MM.1S (cell line): ENCODE measurements around the gene EZH1.

Experiments used
- DNase-seq: peaks from one replicate; pipeline ENCODE4 v3.0.0-alpha.2; 2015
- H2AFZ ChIP-seq: fragments of 300-600 bp; sonication (generic); 2 replicates; pipeline ENCODE4 v1.6.0; 2016; ENCODE audit warnings: antibody characterized with exemption, low read length
- H3F3A ChIP-seq: fragments of 300-600 bp; sonication (generic); 2 replicates; pipeline ENCODE4 v1.6.1; 2016; ENCODE audit warnings: mild to moderate bottlenecking, antibody characterized with exemption, low read length, moderate library complexity, mixed read lengths; ENCODE audit not compliant: insufficient read depth
- H3K27ac ChIP-seq: fragments of 300-600 bp; sonication (generic); 2 replicates; pipeline ENCODE4 v1.5.1; 2016; ENCODE audit warnings: mild to moderate bottlenecking, low read length
- H3K27me3 ChIP-seq: fragments of 300-600 bp; sonication (generic); replicated peaks from 2 replicates; pipeline ENCODE4 v1.6.0; 2016; ENCODE audit warnings: low read length; ENCODE audit not compliant: insufficient read depth
- H3K36me3 ChIP-seq: fragments of 300-600 bp; sonication (generic); replicated peaks from 2 replicates; pipeline ENCODE4 v1.6.1; 2016; ENCODE audit warnings: mild to moderate bottlenecking, low read length, mixed read lengths; ENCODE audit not compliant: insufficient read depth
- H3K4me1 ChIP-seq: fragments of 300-600 bp; sonication (generic); 2 replicates; pipeline ENCODE4 v1.6.1; 2016; ENCODE audit warnings: low read length, mixed read lengths
- H3K4me2 ChIP-seq: fragments of 300-600 bp; sonication (generic); 2 replicates; pipeline ENCODE4 v1.6.0; 2016; ENCODE audit warnings: low read depth, low read length
- H3K4me3 ChIP-seq: fragments of 300-600 bp; sonication (generic); 2 replicates; pipeline ENCODE4 v1.5.1; 2016; ENCODE audit warnings: low read length, mixed read lengths
- H3K79me2 ChIP-seq: fragments of 300-600 bp; sonication (generic); 2 replicates; pipeline ENCODE4 v1.6.1; 2016; ENCODE audit warnings: mixed run types, low read length, mixed read lengths
- H3K9ac ChIP-seq: fragments of 300-600 bp; sonication (generic); 2 replicates; pipeline ENCODE4 v1.6.1; 2016; ENCODE audit warnings: low read length, mixed read lengths
- H3K9me2 ChIP-seq: fragments of 300-600 bp; sonication (generic); replicated peaks from 2 replicates; pipeline ENCODE4 v1.6.1; 2016; ENCODE audit warnings: mild to moderate bottlenecking, low read length, mixed read lengths; ENCODE audit not compliant: insufficient read depth
- H3K9me3 ChIP-seq: fragments of 300-600 bp; sonication (generic); replicated peaks from 2 replicates; pipeline ENCODE4 v1.6.1; 2016; ENCODE audit warnings: mild to moderate bottlenecking, low read length, mixed read lengths; ENCODE audit not compliant: insufficient read depth
- H4K20me1 ChIP-seq: fragments of 300-600 bp; sonication (generic); 2 replicates; pipeline ENCODE4 v1.6.1; 2016; ENCODE audit warnings: mild to moderate bottlenecking, low read length, moderate library complexity, mixed read lengths; ENCODE audit not compliant: insufficient read depth
- EZH2 ChIP-seq: fragments of 300-600 bp; sonication (generic); optimal IDR thresholded peaks from 2 replicates; pipeline ENCODE3; 2017; ENCODE audit warnings: low read depth, mild to moderate bottlenecking, antibody characterized with exemption, low read length, mixed read lengths
- EZH2phosphoT487 ChIP-seq: fragments of 300-600 bp; sonication (generic); IDR thresholded peaks from 2 replicates; pipeline ENCODE4 v1.6.1; 2018; ENCODE audit warnings: antibody characterized with exemption, low read length
- TF ChIP-seq, protein P1 (sequence below): fragments of 300-600 bp; sonication (generic); IDR thresholded peaks from 2 replicates; pipeline ENCODE4 v1.5.1; 2016; ENCODE audit warnings: antibody characterized with exemption, low read length, mixed read lengths

Gene EZH1

DNA sequence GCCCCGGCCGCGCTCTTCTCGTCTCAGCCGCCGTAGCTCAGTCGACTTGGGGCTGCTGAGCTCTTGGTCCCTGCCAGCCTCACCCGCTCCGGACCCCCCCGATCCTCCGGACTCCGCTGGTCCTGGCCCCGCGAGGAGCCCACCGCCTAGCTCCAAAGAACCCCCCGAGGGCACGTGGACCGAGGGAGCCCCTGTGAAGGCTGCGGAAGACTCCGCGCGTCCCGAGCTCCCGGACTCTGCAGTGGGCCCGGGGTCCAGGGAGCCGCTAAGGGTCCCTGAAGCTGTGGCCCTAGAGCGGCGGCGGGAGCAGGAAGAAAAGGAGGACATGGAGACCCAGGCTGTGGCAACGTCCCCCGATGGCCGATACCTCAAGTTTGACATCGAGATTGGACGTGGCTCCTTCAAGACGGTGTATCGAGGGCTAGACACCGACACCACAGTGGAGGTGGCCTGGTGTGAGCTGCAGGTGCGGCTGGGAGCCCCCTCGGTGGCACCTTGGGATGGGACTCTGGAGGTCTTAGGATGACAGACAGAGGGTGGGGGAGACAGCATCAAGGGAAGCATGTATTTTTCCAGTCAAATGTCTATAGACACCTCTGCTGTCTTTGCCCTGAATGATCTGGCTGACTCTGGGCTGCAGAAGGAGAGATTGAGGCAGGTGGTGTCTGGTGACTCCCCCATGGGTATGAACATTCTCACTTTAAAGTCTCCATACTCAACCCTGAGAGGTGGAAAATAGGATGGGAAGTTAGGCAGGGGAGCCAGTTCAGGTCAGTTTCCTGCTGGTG lies 36.2 kb upstream of the EZH1 start:
- Histone ChIP-seq H3K27me3 (peaks cover 54% of the 10 kb centered on the region), H2AFZ (no peak overlapping the region), H3K79me2 (no peaks in the 10 kb centered on the region), H3K9me3 (no peaks in the 10 kb centered on the region), H3K4me3 (no peak overlapping the region), H3F3A (no peaks in the 10 kb centered on the region), H3K36me3 (no peaks in the 10 kb centered on the region), H4K20me1 (no peaks in the 10 kb centered on the region), H3K4me1 (peaks cover under 1% of the 10 kb centered on the region; the same call in 1 of the 2 replicates), H3K4me2 (no peak overlapping the region), H3K27ac (no peak overlapping the region), H3K9me2 (no peaks in the 10 kb centered on the region), H3K9ac (no peak overlapping the region)
- TF ChIP-seq, protein P1, sequence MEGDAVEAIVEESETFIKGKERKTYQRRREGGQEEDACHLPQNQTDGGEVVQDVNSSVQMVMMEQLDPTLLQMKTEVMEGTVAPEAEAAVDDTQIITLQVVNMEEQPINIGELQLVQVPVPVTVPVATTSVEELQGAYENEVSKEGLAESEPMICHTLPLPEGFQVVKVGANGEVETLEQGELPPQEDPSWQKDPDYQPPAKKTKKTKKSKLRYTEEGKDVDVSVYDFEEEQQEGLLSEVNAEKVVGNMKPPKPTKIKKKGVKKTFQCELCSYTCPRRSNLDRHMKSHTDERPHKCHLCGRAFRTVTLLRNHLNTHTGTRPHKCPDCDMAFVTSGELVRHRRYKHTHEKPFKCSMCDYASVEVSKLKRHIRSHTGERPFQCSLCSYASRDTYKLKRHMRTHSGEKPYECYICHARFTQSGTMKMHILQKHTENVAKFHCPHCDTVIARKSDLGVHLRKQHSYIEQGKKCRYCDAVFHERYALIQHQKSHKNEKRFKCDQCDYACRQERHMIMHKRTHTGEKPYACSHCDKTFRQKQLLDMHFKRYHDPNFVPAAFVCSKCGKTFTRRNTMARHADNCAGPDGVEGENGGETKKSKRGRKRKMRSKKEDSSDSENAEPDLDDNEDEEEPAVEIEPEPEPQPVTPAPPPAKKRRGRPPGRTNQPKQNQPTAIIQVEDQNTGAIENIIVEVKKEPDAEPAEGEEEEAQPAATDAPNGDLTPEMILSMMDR = no peak
- TF ChIP-seq EZH2 (no peak), EZH2phosphoT487 (no peak)
- no peak for DNase-seq

DNA sequence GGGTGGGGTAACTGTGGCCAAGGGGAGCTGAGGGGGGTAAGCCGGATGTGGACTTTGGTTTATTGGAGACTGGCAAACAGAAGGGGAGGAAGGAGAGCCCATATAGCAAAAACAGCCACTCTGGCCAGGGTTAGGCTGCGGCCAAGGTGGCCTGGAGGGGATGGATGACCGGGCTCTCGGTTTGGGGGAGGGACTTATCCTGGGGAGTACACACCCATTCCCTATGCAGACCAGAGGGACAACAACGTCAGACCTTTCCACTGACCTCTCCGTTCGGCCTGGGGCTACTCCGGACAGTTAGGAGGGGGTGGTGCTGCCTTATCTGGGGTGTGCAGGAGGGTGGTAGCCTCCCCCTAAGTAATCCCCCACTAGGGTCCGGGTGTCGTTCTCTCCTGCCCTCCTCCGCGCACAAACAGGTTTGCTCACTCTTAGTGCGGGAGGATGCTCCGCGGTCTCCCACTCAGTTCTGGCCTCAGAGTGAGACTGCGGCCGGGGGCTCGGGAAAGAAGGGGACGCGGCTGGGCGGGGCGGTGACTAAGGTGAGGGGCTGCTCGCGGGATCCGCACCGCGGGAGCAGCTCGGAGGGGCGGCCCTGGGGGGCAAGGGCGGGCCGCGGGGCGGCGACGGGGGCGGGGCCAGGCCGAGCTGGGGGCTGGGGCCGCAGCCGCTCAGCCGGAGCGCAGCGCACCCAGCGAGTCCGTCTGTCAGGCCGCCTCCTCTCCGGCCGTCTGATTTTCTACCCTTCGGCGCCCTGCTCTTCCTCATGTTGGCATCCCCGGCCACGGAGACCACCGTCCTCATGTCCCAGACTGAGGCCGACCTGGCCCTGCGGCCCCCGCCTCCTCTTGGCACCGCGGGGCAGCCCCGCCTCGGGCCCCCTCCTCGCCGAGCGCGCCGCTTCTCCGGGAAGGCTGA lies 35.4 kb upstream of the EZH1 start, which contains the start of gene WNK4:
WNK4 (plus strand) TSS at position 675 of the 915 bp plus-strand sequence; CDS start at position 764, 89 bp downstream.
- no peaks in the 10 kb centered on the region for H3F3A ChIP-seq
- peaks cover 45% of the 10 kb centered on the region for H3K27me3 ChIP-seq
- TF ChIP-seq, protein P1 = no peak
- TF ChIP-seq EZH2 (no peak), EZH2phosphoT487 (no peak)
- H4K20me1 ChIP-seq = no peaks in the 10 kb centered on the region
- H3K27ac ChIP-seq = no peak within 1 kb of the TSS
- H3K4me2 ChIP-seq = no peak within 1 kb of the TSS
- no peak within 1 kb of the TSS for H3K9ac ChIP-seq
- H3K79me2 ChIP-seq = no peaks in the 10 kb centered on the region
- peaks cover 9% of the 10 kb centered on the region for H3K4me1 ChIP-seq
- H3K4me3 ChIP-seq = no peak within 1 kb of the TSS
- H2AFZ ChIP-seq = no peak within 1 kb of the TSS
- no peaks in the 10 kb centered on the region for H3K36me3 ChIP-seq
- H3K9me3 ChIP-seq = no peaks in the 10 kb centered on the region
- no peaks in the 10 kb centered on the region for H3K9me2 ChIP-seq
- DNase-seq = no peak

DNA sequence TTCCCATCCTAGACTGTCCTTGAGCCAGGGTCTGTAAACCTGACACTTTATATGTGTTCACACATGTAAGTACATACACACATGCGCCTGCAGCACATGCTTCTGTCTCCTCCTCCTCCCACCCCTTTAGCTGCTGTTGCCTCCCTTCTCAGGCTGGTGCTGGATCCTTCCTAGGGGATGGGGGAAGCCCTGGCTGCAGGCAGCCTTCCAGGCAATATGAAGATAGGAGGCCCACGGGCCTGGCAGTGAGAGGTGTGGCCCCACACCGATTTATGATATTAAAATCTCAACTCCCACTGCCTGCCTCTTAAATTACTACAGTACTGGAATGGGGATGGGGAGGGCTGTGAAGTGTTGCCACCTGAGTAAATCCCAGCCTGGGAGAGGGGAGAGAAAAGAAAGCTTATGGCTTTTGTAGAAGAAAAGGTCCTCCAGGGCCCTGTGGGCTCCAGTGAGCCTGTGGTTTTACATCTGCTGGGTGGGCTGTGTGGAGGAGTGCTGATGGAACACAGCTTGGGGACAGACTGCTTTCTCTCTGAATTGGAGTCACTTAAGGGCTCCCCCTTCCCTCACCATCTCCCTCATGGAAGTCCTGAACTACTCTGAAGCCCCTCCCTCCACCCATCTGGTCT lies 34.6 kb upstream of the EZH1 start:
- no peak overlapping the region for H3K27ac ChIP-seq
- peaks cover 5% of the 10 kb centered on the region for H3K79me2 ChIP-seq
- H3K9me2 ChIP-seq = no peaks in the 10 kb centered on the region
- H2AFZ ChIP-seq = no peak overlapping the region
- no peaks in the 10 kb centered on the region for H4K20me1 ChIP-seq
- H3K27me3 ChIP-seq = peaks cover 38% of the 10 kb centered on the region
- TF ChIP-seq EZH2phosphoT487 (no peak), EZH2 (no peak)
- TF ChIP-seq, protein P1 = no peak
- H3K9ac ChIP-seq = no peak overlapping the region
- H3K9me3 ChIP-seq = no peaks in the 10 kb centered on the region
- peaks cover 16% of the 10 kb centered on the region for H3K4me1 ChIP-seq
- no peak for DNase-seq
- no peaks in the 10 kb centered on the region for H3K36me3 ChIP-seq
- no peak overlapping the region for H3K4me3 ChIP-seq
- no peak overlapping the region for H3K4me2 ChIP-seq
- H3F3A ChIP-seq = no peaks in the 10 kb centered on the region
